ENCODE data around the gene RNF207. TPM values are rescaled to one million over a fixed set of nuclear protein-coding genes. Genes with fewer than 3 reads are reported as not detected.

RNF207 gene
- total RNA-seq, 2 experiments from 2014 or later = 12.1 to 16.4 TPM

DNA sequence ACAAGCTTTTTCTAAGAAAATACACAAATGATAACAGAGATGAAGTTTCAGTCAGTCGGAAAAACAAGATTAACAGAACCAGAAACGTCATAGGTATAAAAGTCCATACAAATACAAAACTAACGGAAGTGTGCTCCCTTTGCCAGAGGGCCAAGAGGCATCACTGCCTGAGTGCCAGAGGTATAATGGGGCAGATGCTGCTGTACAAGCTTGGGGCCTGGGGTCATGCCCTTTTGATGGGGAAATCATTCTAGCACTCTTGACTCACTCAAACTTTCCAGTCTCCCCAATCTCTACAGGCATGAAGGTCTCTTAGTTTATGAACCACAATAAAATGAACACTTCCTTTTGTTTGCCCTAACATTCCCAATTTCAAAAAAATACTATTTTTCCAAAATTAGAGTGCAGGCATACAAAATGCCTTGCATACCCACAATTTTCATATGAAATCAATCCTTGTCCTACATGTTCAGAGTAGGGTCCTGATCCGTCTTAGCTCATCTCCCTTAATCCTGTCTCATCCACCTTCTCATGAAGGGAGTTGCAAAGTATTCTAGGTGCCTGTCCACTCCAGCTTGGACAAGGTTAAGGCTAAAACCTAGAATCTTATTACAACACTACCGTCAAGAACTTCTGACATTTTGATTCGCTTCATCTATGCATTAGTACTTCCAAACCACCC lies 8.0 kb upstream of the RNF207 start:
- POLR2A ChIA-PET = interaction anchor here (0.9 to 1.5 kb wide), 2 partner anchors 8 to 587 kb away, joined by 3 to 8 read pairs; partner anchors contain the start of genes CAMTA1 and RNF207
- CTCF ChIA-PET = interaction anchor here (1.2 to 2.7 kb wide), 2 partner anchors 8 to 48 kb away, joined by 3 to 8 read pairs; partner anchors contain the start of gene RNF207

DNA sequence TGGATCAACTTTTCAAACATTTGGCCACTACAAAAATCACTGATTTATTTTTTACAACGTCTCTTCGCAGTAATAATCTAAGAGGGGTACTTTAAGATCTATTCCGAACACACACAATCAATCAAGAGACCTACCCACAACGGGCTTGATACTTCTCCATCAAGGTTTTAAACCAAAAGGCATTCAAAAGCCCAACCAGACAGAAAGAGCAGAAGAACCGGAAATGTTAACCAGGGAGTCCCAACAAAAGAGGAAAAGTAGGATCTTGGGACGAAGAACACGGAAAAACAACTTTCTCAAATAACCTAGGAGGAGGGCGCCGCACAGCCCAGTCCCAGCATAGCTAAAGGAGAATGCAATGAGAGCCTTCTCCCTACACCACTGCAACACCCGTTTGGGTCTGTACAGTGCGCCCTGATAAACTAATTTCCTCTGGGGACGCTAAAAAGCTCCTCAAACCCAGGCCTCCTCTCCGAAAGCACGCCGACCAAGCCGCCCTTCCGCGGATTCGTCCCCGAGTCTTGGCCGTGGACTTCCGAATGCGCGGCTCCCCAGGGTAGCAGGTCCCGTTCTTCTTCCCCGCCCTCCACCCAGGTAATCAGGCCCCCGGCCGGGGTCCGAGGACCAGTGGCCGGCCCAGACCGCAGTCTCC lies 7.1 kb upstream of the RNF207 start:
- POLR2A ChIA-PET = interaction anchor here (0.9 kb wide), 1 partner anchor 586 kb away, joined by 3 read pairs; the partner anchor contains the start of gene CAMTA1
- CTCF ChIA-PET = interaction anchor here (2.7 kb wide), 1 partner anchor 47 kb away, joined by 8 read pairs; no protein-coding TSS in a partner anchor

DNA sequence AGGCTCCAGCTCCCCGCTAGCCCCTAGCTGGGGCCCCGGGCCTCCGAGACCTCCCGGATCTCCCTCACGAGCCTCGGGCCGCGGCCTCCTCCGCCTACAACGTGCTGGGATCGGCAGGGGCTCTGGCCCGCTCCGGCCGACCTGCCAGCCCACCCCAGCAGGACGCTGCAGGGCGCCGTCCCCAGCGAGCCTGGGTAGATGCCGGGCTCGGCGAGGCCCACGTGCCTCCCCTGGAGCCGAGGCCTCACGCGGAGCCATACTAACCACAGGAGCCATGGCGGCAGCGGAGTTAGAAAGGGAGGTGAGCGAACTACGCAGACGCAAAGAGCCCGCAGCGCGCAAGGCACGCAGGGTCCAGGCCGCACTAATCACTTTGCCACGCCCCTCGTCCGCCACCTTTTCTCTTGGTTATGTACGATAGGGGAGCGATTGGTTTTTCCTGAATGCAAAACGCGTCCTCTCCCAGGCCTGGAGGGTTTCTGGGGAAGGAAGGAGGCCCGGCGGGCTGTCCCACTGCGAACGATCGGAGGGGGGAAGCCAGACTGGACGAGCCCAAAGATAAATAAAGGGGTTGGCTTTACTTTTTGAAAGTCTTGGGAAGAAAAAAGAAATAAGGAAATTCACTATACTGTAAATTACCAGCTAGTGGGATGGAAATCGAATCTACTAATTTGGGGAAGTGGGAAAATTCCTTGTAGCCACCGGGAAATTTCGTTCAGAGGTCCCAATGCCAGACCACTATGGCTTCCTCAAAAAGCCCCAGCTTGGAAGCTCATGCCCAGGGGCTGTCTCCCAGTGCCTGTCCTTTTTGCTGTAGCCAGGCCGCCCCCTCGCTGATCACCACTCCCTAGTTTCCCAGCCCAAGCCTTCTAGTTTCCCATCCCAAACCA lies 6.4 kb upstream of the RNF207 start, which contains the start of gene RPL22:
TSS of gene RPL22 (minus strand) at position 298 of the 890 bp plus-strand sequence. CDS start at position 276, 22 bp downstream.
- POLR2A ChIA-PET = interaction anchor here (0.5 to 1.0 kb wide), 4 partner anchors 16 to 585 kb away, joined by 3 to 5 read pairs (median 3); partner anchors contain the start of genes CAMTA1 and ICMT
- CTCF ChIA-PET = interaction anchor here (2.7 kb wide), 1 partner anchor 46 kb away, joined by 8 read pairs; no protein-coding TSS in a partner anchor

DNA sequence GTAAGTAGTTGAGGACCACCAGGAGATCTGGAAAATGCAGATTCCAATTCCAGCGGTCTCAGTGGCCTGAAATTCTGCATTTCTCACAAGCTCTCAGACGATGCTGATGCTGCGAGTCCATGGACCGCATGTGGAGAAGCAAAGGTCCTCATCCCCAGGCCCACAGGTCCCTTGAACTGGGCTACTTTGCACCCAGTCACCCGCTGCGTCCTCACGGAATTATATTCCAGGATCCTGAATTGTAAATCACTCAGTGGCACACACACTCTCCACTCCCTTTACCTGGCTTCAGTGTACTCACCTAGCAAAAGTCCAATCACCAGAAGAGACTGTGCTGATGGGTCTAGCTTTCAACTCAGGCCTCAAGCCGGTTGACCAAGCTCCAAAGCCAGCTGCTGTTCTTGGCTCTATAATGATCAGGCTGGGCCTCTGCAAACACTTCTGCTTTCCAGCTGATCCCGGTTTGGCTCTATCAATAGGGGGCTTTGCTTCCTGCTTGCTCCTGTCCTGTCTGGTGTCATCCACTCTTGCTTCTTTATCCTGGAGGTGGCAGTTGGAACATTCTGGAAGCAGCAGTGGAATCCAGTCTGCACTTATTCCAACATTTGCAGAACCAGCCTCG lies 5.6 kb upstream of the RNF207 start:
- ChIA-PET CTCF (no interaction called here), POLR2A (interaction anchor here (0.7 to 1.0 kb wide), 3 partner anchors 17 to 156 kb away, joined by 3 read pairs; partner anchors contain the start of gene ICMT)

DNA sequence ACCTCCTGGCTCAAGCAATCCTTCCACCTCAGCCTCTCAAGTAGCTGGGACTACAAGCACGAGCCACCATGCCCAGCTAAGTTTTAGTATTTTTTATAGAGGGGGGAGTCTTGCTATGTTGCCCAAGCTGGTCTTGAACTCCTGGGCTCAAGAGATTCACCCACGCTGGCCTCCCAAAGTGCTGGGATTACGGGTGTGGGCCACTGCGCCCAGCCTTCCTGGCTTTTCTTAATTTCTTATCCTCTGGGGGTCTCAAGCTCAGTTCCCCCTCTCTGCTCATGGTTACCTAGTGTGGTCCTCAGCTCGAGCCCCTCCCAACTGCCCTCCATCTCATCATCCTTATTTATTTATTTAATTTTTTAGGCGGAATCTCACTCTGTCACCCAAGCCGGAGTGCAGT lies 3.7 kb upstream of the RNF207 start:
- ChIA-PET CTCF (interaction anchor here (0.5 to 1.2 kb wide), 2 partner anchors 10 to 339 kb away, joined by 3 read pairs; no protein-coding TSS in a partner anchor), POLR2A (no interaction called here)

DNA sequence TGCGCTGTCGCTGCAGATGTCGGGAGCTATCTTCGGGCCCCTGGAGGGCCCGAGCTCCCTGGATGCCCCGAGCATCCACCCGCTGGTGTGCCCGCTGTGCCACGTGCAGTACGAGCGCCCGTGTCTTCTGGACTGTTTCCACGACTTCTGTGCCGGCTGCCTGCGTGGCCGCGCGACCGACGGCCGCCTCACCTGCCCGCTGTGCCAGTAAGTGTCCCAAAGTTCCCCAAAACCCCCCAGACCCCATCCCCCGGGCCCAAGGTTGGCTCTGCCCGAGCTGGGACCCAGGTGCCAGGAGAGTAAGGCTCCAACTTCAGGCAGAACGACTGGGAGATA lies 569 bp downstream of the RNF207 start:
- ChIA-PET POLR2A (interaction anchor here (1.0 to 2.0 kb wide), 4 partner anchors 9 to 29 kb away, joined by 3 to 8 read pairs (median 4); partner anchors contain the start of gene ICMT), CTCF (interaction anchor here (0.8 to 2.4 kb wide), 10 partner anchors 9 to 495 kb away, joined by 3 to 9 read pairs (median 3); partner anchors contain the start of genes DNAJC11, ICMT and ZBTB48)

DNA sequence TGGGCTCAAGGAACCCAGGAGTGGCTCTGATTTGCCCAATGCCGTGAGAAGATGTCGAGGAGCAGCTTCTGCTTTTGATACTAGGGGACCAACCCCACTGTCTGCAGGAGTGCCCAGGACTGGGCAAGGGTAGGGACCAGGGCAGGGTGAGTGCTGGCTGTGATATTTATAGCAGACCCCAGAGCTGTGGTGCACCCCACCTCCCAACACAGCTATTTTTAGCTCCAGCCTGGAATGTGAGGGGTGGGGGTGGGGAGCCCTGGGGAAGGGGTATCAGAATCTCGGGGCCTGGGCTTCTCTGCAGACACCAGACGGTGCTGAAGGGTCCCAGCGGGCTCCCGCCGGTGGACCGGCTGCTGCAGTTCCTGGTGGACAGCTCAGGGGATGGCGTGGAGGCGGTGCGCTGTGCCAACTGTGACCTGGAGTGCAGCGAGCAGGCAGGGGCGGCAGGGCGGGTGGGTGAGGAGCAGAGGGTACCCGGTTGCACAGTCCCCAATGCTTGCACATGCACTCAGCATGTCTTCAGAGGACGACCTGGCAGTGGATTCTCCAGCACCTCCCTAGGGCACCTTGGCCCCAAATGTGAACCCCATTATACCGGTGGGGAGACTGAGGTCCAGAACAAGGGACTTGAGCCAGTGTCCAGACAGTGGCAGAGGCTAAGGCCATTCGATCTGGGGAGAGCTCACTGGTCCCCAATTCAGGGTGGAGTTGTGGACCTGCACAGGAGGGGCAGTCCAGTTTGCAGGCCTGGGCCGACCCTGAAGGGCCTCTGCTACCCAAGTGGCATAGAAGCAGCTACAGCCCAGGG lies 1.4 kb downstream of the RNF207 start:
- CTCF ChIA-PET = interaction anchor here (0.6 to 2.4 kb wide), 7 partner anchors 9 to 373 kb away, joined by 3 to 9 read pairs (median 3); partner anchors contain the start of genes ICMT and ZBTB48
- POLR2A ChIA-PET = interaction anchor here (1.0 to 2.0 kb wide), 3 partner anchors 10 to 28 kb away, joined by 3 to 8 read pairs (median 6); partner anchors contain the start of gene ICMT

DNA sequence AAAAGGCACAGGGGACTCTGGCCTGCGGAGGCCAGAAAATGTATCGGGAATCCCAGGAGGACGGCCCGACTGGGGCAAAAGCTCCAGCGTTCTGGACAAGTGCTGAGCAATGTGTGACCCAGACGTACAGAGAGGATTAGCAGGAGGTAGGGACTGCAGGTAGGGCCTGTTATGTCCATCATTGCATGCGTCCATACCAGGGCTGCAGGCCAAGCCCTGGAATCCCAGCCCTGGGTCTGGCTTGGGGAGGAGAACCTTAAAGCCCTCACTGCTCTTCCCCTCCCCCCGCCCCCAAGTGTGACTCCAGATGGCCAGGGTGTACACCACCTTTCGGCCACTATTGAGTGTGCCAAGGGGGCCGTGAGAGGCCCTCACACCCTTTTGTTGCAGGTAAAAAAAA lies 2.0 kb downstream of the RNF207 start:
- POLR2A ChIA-PET = no interaction called here
- CTCF ChIA-PET = interaction anchor here (1.3 to 2.4 kb wide), 2 partner anchors 21 to 30 kb away, joined by 4 to 9 read pairs; no protein-coding TSS in a partner anchor

DNA sequence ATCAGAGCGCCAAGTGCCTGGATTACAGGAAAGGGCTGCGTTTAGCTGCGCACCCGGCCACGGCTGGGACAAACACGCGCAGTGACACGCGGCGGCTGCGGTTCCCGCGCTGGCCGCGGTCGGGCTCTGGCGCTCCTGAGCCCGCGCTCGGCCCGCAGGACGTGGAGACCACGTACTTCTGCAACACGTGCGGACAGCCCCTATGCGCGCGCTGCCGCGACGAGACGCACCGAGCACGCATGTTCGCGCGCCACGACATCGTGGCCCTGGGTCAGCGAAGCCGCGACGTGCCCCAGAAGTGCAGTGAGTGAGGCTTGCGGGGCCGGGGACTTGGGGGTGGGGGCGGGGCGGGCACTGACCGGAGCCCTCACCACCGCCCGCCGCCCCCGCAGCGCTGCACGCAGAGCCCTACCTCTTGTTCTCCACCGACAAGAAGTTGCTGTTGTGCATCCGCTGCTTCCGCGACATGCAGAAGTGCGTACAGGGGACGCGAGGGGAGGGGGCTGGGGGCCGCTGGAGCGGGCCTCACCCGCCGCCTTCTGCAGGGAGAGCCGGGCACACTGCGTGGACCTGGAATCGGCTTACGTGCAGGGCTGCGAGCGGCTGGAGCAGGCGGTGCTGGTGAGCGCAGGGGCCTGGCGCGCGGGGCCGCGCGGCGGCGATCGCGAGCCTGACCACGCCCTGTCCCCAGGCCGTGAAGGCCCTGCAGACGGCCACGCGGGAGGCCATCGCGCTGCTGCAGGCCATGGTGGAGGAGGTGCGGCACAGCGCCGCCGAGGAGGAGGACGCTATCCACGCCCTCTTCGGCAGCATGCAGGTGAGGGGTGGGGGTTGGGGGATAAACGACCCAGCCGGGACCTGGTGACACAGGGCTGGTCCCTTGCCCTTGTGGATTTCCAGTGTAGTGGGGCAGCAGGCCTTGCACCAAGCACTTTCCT lies 3.1 kb downstream of the RNF207 start:
- CTCF ChIA-PET = interaction anchor here (0.6 to 1.3 kb wide), 3 partner anchors 10 to 149 kb away, joined by 3 to 5 read pairs (median 4); no protein-coding TSS in a partner anchor
- POLR2A ChIA-PET = interaction anchor here (0.5 kb wide), 1 partner anchor 22 kb away, joined by 4 read pairs; no protein-coding TSS in a partner anchor

DNA sequence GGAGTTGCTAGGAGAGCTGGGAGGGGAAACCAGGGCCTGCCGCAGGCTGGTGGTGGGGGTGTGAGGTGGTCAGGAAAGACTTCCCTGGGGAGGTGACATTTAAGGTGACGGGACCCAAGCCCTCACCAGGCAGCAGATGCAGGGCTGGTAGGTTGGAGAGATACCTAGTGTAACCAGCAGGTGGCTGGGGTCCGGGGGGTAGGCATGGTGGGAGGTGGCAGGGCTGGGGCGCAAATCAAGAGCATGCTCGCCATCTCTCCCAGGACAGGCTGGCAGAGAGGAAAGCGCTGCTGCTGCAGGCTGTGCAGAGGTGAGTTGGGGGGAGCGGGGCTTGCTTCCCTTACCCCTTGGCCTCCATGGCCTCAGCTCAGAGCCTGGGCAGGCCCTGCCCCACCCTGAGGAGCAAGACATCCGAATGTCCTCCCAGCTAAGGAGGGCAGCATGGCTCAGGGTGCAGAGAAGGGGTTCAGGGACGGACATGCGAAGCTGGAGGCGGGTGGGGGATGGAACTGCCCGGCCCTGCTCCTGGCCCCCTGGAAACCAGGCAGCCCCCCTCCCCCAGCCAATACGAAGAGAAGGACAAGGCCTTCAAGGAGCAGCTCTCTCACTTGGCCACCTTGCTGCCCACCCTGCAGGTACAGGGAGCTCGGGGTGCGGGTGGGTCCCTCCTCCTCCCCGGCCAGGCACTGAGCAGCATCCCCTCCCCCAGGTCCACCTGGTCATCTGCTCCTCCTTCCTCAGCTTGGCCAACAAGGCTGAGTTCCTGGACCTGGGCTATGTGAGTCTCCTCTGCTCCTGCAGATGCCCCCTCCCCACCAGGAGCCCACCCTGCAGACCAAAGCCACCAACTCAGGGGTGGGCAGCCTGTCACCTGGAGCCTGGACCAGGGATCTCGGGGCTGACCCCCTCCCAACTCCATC lies 4.0 kb downstream of the RNF207 start:
- POLR2A ChIA-PET = interaction anchor here (0.5 kb wide), 1 partner anchor 21 kb away, joined by 4 read pairs; no protein-coding TSS in a partner anchor
- CTCF ChIA-PET = interaction anchor here (0.6 to 0.8 kb wide), 2 partner anchors 9 to 149 kb away, joined by 3 to 5 read pairs; no protein-coding TSS in a partner anchor

DNA sequence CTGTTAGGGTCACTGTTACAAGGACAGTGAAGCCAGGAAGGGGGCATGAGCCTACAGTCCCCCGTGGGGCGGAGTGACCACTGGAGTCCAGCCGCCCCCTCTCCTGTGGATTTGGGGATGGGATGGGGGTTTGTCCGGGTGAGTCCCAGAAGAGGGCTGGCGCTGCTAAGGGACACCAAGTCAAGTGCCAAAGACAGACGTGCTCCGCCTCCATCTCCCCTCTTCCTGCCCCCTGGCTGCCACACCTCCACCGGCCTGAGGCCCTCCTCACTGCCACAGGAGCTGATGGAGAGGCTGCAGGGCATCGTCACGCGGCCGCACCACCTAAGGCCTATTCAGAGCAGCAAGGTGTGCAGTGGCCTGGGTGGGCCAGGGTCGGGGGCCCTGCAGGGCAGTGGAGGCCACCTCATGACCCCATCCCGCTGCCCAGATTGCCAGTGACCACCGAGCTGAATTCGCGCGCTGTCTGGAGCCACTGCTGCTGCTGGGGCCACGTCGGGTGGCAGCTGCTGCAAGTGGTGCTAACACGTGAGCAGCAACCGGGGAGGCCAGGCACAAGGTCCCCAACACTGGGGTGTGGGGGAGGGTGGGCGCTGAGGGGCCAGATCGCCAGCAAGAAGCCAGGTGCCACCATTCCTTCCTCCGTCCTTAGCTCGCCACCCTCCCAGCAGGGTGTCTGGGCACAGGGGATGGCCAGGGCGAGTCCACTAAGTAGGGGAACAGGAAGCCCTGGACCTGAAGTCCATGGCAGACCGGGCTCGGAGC lies 4.9 kb downstream of the RNF207 start:
- ChIA-PET CTCF (interaction anchor here (0.6 kb wide), 1 partner anchor 8 kb away, joined by 4 read pairs; no protein-coding TSS in a partner anchor), POLR2A (no interaction called here)

DNA sequence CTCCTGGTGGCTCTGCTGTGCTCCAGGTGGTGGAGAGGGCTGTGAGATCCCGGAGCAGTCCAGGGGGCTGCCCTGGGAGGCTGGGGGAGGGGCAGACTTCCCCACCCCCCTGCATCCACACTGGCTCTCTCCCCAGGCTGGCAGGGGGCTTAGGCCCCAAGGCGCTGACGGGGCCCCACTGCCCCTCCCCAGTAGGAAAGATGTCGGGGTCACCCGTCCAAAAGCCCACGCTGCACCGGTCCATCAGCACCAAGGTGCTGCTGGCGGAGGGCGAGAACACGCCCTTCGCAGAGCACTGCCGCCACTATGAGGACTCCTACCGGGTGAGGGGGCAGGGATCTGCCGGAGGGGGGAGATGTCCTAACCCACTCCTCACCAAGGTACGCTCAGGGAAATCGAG lies 5.8 kb downstream of the RNF207 start:
- CTCF ChIA-PET = no interaction called here

DNA sequence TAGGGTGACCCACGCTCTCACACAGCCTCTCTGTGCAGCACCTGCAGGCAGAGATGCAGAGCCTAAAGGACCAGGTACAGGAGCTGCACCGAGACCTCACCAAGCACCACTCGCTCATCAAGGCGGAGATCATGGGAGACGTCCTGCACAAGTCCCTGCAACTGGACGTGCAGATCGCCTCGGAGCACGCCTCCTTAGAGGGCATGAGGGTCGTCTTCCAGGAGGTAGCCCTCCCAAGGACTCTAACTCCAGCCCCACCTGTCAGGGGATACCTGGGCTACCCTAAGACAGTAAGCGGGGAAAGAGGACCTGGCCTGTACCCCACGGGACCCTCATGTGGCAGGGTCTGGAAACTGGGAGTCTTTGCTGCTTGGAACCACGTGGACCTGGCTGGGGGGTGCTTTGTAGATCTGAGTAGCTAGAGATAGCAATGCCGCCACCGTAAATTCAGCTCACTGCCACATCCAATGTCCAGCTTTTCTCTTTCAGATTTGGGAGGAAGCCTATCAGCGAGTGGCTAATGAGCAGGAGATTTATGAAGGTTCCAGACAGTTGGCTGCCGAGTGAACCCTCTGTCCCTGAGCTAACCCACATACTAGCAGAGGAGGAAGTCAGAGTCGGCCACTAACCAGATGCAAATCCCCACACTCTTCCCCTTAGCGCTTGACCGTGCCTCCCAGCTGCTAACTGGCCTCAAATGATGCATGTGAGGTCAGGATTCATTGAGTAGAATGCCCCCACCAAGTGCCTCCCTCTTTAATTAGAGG lies 6.5 kb downstream of the RNF207 start:
- POLR2A ChIA-PET = no interaction called here

More for the DNA sequence above, 5.8 kb downstream of the RNF207 start:
- POLR2A ChIA-PET = no interaction called here

More for the DNA sequence above, 6.5 kb downstream of the RNF207 start:
- CTCF ChIA-PET = interaction anchor here (1.1 kb wide), 1 partner anchor 10 kb away, joined by 3 read pairs; no protein-coding TSS in a partner anchor

Data from activated CD8-positive, alpha-beta memory T cell treated with anti-CD3 and anti-CD28 coated beads for 36 hours (primary cell).